ENCODE measurements around the gene TSPAN9. TPM values are rescaled to one million over a fixed set of nuclear protein-coding genes. Genes with fewer than 3 reads are reported as not detected.

Gene TSPAN9
- total and polyA plus RNA-seq, 2 of the 4 experiments (the other 2 are of a cell fraction), result 17.7 to 39.1 TPM

DNA sequence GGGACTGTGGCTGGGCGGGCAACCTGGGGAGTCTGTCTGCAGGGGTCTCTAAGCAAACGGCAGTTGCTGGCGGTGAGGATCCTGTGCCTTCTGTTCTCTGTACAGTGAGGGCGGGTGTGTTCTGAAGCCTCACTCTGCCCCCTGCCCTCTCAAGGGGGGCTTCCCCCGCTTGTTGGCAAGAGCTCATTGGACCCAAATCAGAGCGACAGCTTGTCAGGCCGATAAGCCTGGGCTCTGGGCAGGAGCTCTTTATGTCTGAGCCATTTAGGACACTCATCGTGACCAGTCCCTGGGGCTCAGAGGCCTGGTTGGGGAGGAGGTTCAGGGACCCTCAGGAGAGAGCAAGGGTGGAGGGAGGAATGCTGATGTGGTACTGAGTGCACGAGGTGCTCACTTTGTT lies 136.0 kb downstream of the TSPAN9 start:
- H3K27ac ChIP-seq (ENCODE audit: insufficient read depth, low read length), result no peak overlapping the region
- no peak overlapping the region for H3K23ac ChIP-seq (ENCODE audit: low read depth, low read length)
- ChIA-PET CTCF (no interaction called here), POLR2A (ENCODE audit: unreplicated experiment) (no interaction called here)
- in situ Hi-C loops (cut with MboI; ENCODE audit: low sequenced_read_pairs), result no loop called here
- peaks cover 11% of the 10 kb centered on the region for H3K4me1 ChIP-seq (ENCODE audit: control insufficient read depth, insufficient read depth, low read length)
- 33% methylated on average over 2 of the region's 9 CpGs; no CpG with 5 or more reads in 1 of the 2 experiments for WGBS, 2 experiments (ENCODE audit: extremely low coverage in 2 of 2, insufficient read length in 1 of 2)
- no peak overlapping the region for H2BK120ac ChIP-seq (ENCODE audit: low read depth, low read length)
- H3K36me3 ChIP-seq (ENCODE audit: control insufficient read depth, insufficient read depth, low read length), result no peaks in the 10 kb centered on the region; the same call in 1 of the 2 replicates
- DNase-seq, result no peak
- H2AFZ ChIP-seq (replicated peaks; ENCODE audit: low read length, poor library complexity), result no peak overlapping the region
- TF ChIP-seq MAZ (IDR thresholded peaks at IDR 0.05; ENCODE audit: borderline replicate concordance, low read depth, low read length), result no peak
- TF ChIP-seq FOS (IDR thresholded peaks at IDR 0.05; ENCODE audit: low read depth, low read length), result no peak
- TF ChIP-seq, protein P1, sequence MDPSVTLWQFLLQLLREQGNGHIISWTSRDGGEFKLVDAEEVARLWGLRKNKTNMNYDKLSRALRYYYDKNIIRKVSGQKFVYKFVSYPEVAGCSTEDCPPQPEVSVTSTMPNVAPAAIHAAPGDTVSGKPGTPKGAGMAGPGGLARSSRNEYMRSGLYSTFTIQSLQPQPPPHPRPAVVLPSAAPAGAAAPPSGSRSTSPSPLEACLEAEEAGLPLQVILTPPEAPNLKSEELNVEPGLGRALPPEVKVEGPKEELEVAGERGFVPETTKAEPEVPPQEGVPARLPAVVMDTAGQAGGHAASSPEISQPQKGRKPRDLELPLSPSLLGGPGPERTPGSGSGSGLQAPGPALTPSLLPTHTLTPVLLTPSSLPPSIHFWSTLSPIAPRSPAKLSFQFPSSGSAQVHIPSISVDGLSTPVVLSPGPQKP (IDR thresholded peaks at IDR 0.05; ENCODE audit: borderline replicate concordance, low read depth, low read length), result no peak
- TF ChIP-seq MAFK (IDR thresholded peaks at IDR 0.05; ENCODE audit: low read depth, low read length), result no peak
- no peak for TF ChIP-seq SMC3 (IDR thresholded peaks at IDR 0.05; ENCODE audit: low read depth, low read length)
- no peak for TF ChIP-seq BHLHE40 (IDR thresholded peaks at IDR 0.05; ENCODE audit: low read depth, low read length)
- TF ChIP-seq, protein P2, sequence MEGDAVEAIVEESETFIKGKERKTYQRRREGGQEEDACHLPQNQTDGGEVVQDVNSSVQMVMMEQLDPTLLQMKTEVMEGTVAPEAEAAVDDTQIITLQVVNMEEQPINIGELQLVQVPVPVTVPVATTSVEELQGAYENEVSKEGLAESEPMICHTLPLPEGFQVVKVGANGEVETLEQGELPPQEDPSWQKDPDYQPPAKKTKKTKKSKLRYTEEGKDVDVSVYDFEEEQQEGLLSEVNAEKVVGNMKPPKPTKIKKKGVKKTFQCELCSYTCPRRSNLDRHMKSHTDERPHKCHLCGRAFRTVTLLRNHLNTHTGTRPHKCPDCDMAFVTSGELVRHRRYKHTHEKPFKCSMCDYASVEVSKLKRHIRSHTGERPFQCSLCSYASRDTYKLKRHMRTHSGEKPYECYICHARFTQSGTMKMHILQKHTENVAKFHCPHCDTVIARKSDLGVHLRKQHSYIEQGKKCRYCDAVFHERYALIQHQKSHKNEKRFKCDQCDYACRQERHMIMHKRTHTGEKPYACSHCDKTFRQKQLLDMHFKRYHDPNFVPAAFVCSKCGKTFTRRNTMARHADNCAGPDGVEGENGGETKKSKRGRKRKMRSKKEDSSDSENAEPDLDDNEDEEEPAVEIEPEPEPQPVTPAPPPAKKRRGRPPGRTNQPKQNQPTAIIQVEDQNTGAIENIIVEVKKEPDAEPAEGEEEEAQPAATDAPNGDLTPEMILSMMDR (conservative IDR thresholded peaks at IDR 0.05; ENCODE audit: low read depth, low read length), result no peak
- no peak for TF ChIP-seq MXI1 (IDR thresholded peaks at IDR 0.05; ENCODE audit: borderline replicate concordance, low read depth, low read length)
- TF ChIP-seq RCOR1 (IDR thresholded peaks at IDR 0.05; ENCODE audit: insufficient replicate concordance, low read length), result no peak
- TF ChIP-seq CEBPB (IDR thresholded peaks at IDR 0.05; ENCODE audit: low read depth, low read length), result no peak
- TF ChIP-seq POLR2A (IDR thresholded peaks at IDR 0.05; ENCODE audit: low read depth, low read length), result no peak
- TF ChIP-seq, protein P3, sequence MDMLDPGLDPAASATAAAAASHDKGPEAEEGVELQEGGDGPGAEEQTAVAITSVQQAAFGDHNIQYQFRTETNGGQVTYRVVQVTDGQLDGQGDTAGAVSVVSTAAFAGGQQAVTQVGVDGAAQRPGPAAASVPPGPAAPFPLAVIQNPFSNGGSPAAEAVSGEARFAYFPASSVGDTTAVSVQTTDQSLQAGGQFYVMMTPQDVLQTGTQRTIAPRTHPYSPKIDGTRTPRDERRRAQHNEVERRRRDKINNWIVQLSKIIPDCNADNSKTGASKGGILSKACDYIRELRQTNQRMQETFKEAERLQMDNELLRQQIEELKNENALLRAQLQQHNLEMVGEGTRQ (IDR thresholded peaks at IDR 0.05; ENCODE audit: low read depth, low read length), result no peak
- no peak for TF ChIP-seq NFE2L2 (IDR thresholded peaks at IDR 0.05; ENCODE audit: low read depth, low read length)
- no peak for TF ChIP-seq CHD1 (IDR thresholded peaks at IDR 0.05; ENCODE audit: low read depth, low read length)
- TF ChIP-seq RAD21 (IDR thresholded peaks at IDR 0.05; ENCODE audit: low read length), result no peak
- no peak for TF ChIP-seq RFX5 (IDR thresholded peaks at IDR 0.05; ENCODE audit: low read depth, low read length)
- no peak overlapping the region for H2AK9ac ChIP-seq (replicated peaks; ENCODE audit: low read depth, low read length, poor library complexity)
- no peak for ATAC-seq (ENCODE audit: low read depth)
- peaks cover 0 to 10% of the 10 kb centered on the region in 2 experiments; a peak in 2 of 4 replicates for H3K79me1 ChIP-seq (ENCODE audit: low read depth in 1 of 2, low read length in 2 of 2)
- no peak overlapping the region for H4K8ac ChIP-seq (ENCODE audit: low read depth in 2 of 2, low read length in 2 of 2)
- no peak overlapping the region for H3K4me2 ChIP-seq (ENCODE audit: low read depth, low read length)
- intact Hi-C loops (cut with micrococcal nuclease), result no loop called here
- H2BK5ac ChIP-seq (ENCODE audit: low read depth, low read length, poor library complexity, severe bottlenecking), result no peak overlapping the region
- H3K18ac ChIP-seq (ENCODE audit: low read depth, low read length), result no peak overlapping the region
- no TSS peak for BruUV-seq (replicated peaks)
- dilution Hi-C loops (cut with HindIII; ENCODE audit: low sequenced_read_pairs, unreplicated experiment), result no loop called here
- H3K14ac ChIP-seq (replicated peaks; ENCODE audit: low read depth, low read length), result no peak overlapping the region
- H2AK5ac ChIP-seq (ENCODE audit: low read depth, low read length), result no peak overlapping the region
- H4K5ac ChIP-seq (ENCODE audit: low read depth, low read length), result no peak overlapping the region
- H4K91ac ChIP-seq (ENCODE audit: insufficient read depth, low read depth, low read length), result no peak overlapping the region
- no peak overlapping the region for H3K9ac ChIP-seq (ENCODE audit: low read depth, low read length)
- no peak overlapping the region for H2BK20ac ChIP-seq (ENCODE audit: low read depth, low read length)
- H3K9me3 ChIP-seq (ENCODE audit: control insufficient read depth, insufficient read depth, low read length), result no peaks in the 10 kb centered on the region
- no peak overlapping the region for H3K4ac ChIP-seq (ENCODE audit: low read depth, low read length)
- H3K56ac ChIP-seq (ENCODE audit: extremely low read depth, insufficient read depth, low read length), result no peak overlapping the region
- no peak overlapping the region for H2BK15ac ChIP-seq (ENCODE audit: low read depth, low read length)
- no peak overlapping the region for H3K4me3 ChIP-seq (ENCODE audit: insufficient read depth, low read depth, low read length)
- H3K27me3 ChIP-seq (ENCODE audit: control insufficient read depth, insufficient read depth, low read length), result no peaks in the 10 kb centered on the region
- peaks cover 12% of the 10 kb centered on the region for H3K9me1 ChIP-seq (ENCODE audit: insufficient read depth, low read length)
- H4K20me1 ChIP-seq (ENCODE audit: insufficient read depth, low read length), result no peaks in the 10 kb centered on the region
